IMR-90 (cell line): ENCODE results near the gene GADL1. TPM values are rescaled to one million over a fixed set of nuclear protein-coding genes. Genes with fewer than 3 reads are reported as not detected.

Experiments used
- ATAC-seq: fragments of 200-7000 bp; cut with Tn5 transposase; 2 replicates; pipeline ENCODE4 v1.9.1; 2020; ENCODE audit warnings: low read depth, mild to moderate bottlenecking, moderate library complexity
- BruUV-seq: library from RNA; stranded (reverse); fragments of 400-500 nt; replicated peaks from 2 replicates; lab custom pipeline; 2021; lab: Mats Ljungman, UMichigan
- CTCF ChIA-PET: fragments of 300-600 bp; formaldehyde crosslinking; extraction: SDS; loops from one replicate; lab custom pipeline; 2021; ENCODE audit warnings: antibody characterized with exemption; lab: Yijun Ruan, JAX
- POLR2A ChIA-PET: fragments of 300-600 bp; sonication (Branson Sonifier 250); formaldehyde crosslinking; loops from one replicate; lab custom pipeline; 2022; ENCODE audit warnings: antibody characterized with exemption; ENCODE audit not compliant: unreplicated experiment; lab: Charles Lee
- DNase-seq: peaks from one replicate; pipeline ENCODE4 v3.0.0; 2013
- H2AFZ ChIP-seq: replicated peaks from 2 replicates; pipeline ENCODE3; 2013; ENCODE audit warnings: low read length, mild to moderate bottlenecking; ENCODE audit not compliant: poor library complexity
- H2AK5ac ChIP-seq: 2 replicates; pipeline ENCODE4 v1.6.1; 2013; ENCODE audit warnings: low read depth, low read length, inconsistent platforms
- H2AK9ac ChIP-seq: replicated peaks from 2 replicates; pipeline ENCODE3; 2013; ENCODE audit warnings: mild to moderate bottlenecking, low read depth, low read length, moderate library complexity; ENCODE audit not compliant: poor library complexity
- H2BK120ac ChIP-seq: 2 replicates; pipeline ENCODE4 v1.6.1; 2013; ENCODE audit warnings: low read depth, low read length, inconsistent platforms
- H2BK15ac ChIP-seq: 3 replicates; pipeline ENCODE4 v1.6.1; 2013; ENCODE audit warnings: low read depth, low read length, inconsistent platforms
- H2BK20ac ChIP-seq: 2 replicates; pipeline ENCODE4 v1.6.1; 2013; ENCODE audit warnings: low read depth, mild to moderate bottlenecking, inconsistent platforms, low read length, moderate library complexity
- H2BK5ac ChIP-seq: 2 replicates; pipeline ENCODE4 v1.6.1; 2013; ENCODE audit warnings: mild to moderate bottlenecking, low read depth, low read length, inconsistent platforms; ENCODE audit not compliant: poor library complexity, severe bottlenecking
- H3K14ac ChIP-seq: replicated peaks from 2 replicates; pipeline ENCODE4 v1.6.1; 2013; ENCODE audit warnings: low read depth, low read length, inconsistent platforms
- H3K18ac ChIP-seq: 2 replicates; pipeline ENCODE4 v1.6.1; 2013; ENCODE audit warnings: low read depth, low read length, control low read depth
- H3K23ac ChIP-seq: 2 replicates; pipeline ENCODE4 v1.6.1; 2013; ENCODE audit warnings: low read depth, low read length, inconsistent platforms
- H3K27ac ChIP-seq: 2 replicates; pipeline ENCODE4 v1.5.1; 2013; ENCODE audit warnings: mild to moderate bottlenecking, control low read depth, low read length; ENCODE audit not compliant: insufficient read depth
- H3K27me3 ChIP-seq: 2 replicates; pipeline ENCODE4 v1.6.1; 2013; ENCODE audit warnings: low read length; ENCODE audit not compliant: control insufficient read depth, insufficient read depth
- H3K36me3 ChIP-seq: 2 replicates; pipeline ENCODE4 v1.6.1; 2013; ENCODE audit warnings: low read length, mixed read lengths; ENCODE audit not compliant: control insufficient read depth, insufficient read depth
- H3K4ac ChIP-seq: 2 replicates; pipeline ENCODE4 v1.6.1; 2013; ENCODE audit warnings: low read depth, low read length, inconsistent platforms
- H3K4me1 ChIP-seq: 2 replicates; pipeline ENCODE4 v1.6.1; 2013; ENCODE audit warnings: low read length, mixed read lengths; ENCODE audit not compliant: control insufficient read depth, insufficient read depth
- H3K4me2 ChIP-seq: 2 replicates; pipeline ENCODE4 v1.6.1; 2013; ENCODE audit warnings: low read depth, mild to moderate bottlenecking, control low read depth, low read length, moderate library complexity
- H3K4me3 ChIP-seq: 2 replicates; pipeline ENCODE4 v1.5.1; 2013; ENCODE audit warnings: low read depth, mild to moderate bottlenecking, control low read depth, low read length, moderate library complexity; ENCODE audit not compliant: insufficient read depth
- H3K56ac ChIP-seq: 2 replicates; pipeline ENCODE4 v1.6.1; 2013; ENCODE audit warnings: low read length, inconsistent platforms; ENCODE audit not compliant: insufficient read depth; ENCODE audit errors: extremely low read depth
- H3K79me1 ChIP-seq, 2 experiments: 2 replicates each; pipeline ENCODE4 v1.6.1; 2013; ENCODE audit warnings: low read length in 2 of 2, inconsistent platforms in 1 of 2, low read depth in 1 of 2
- H3K9ac ChIP-seq: 2 replicates; pipeline ENCODE4 v1.6.1; 2013; ENCODE audit warnings: low read depth, low read length, control low read depth
- H3K9me1 ChIP-seq: 2 replicates; pipeline ENCODE4 v1.6.1; 2013; ENCODE audit warnings: low read length, inconsistent platforms; ENCODE audit not compliant: insufficient read depth
- H3K9me3 ChIP-seq: 2 replicates; pipeline ENCODE4 v1.6.1; 2013; ENCODE audit warnings: low read length; ENCODE audit not compliant: control insufficient read depth, insufficient read depth
- H4K20me1 ChIP-seq: 2 replicates; pipeline ENCODE4 v1.6.1; 2013; ENCODE audit warnings: low read length, inconsistent platforms; ENCODE audit not compliant: insufficient read depth
- H4K5ac ChIP-seq: 2 replicates; pipeline ENCODE4 v1.6.1; 2013; ENCODE audit warnings: mild to moderate bottlenecking, low read depth, low read length, control low read depth
- H4K8ac ChIP-seq, 2 experiments: 2 replicates each; pipeline ENCODE4 v1.6.1; 2013; ENCODE audit warnings: low read depth in 2 of 2, low read length in 2 of 2, control low read depth in 1 of 2, inconsistent platforms in 1 of 2
- H4K91ac ChIP-seq: 2 replicates; pipeline ENCODE4 v1.6.1; 2013; ENCODE audit warnings: low read depth, low read length, inconsistent platforms; ENCODE audit not compliant: insufficient read depth
- CEBPB ChIP-seq: IDR thresholded peaks from 2 replicates; pipeline ENCODE4 v1.6.1; 2012; ENCODE audit warnings: low read depth, low read length, improper control_type of control experiment
- CHD1 ChIP-seq: IDR thresholded peaks from 2 replicates; pipeline ENCODE4 v1.6.1; 2012; ENCODE audit warnings: low read depth, low read length, improper control_type of control experiment
- CTCF ChIP-seq: conservative IDR thresholded peaks from 2 replicates; pipeline ENCODE4 v1.5.1; 2012; ENCODE audit warnings: mild to moderate bottlenecking, low read depth, low read length, improper control_type of control experiment
- ELK1 ChIP-seq: fragments of 150-350 bp; IDR thresholded peaks from 2 replicates; pipeline ENCODE4 v1.6.1; 2016; ENCODE audit warnings: low read depth, mild to moderate bottlenecking, low read length, moderate library complexity, borderline replicate concordance
- MAZ ChIP-seq: IDR thresholded peaks from 2 replicates; pipeline ENCODE4 v1.6.1; 2012; ENCODE audit warnings: low read depth, mild to moderate bottlenecking, low read length, improper control_type of control experiment, moderate library complexity, borderline replicate concordance
- MXI1 ChIP-seq: IDR thresholded peaks from 2 replicates; pipeline ENCODE4 v1.6.1; 2012; ENCODE audit warnings: low read depth, mild to moderate bottlenecking, low read length, moderate library complexity, borderline replicate concordance
- NFE2L2 ChIP-seq: fragments of 150-350 bp; IDR thresholded peaks from 2 replicates; pipeline ENCODE4 v1.6.1; 2016; ENCODE audit warnings: low read depth, mild to moderate bottlenecking, low read length
- POLR2A ChIP-seq: IDR thresholded peaks from 2 replicates; pipeline ENCODE4 v1.6.1; 2012; ENCODE audit warnings: mild to moderate bottlenecking, low read depth, low read length
- RAD21 ChIP-seq: IDR thresholded peaks from 2 replicates; pipeline ENCODE4 v1.6.1; 2012; ENCODE audit warnings: low read length, improper control_type of control experiment
- RCOR1 ChIP-seq: IDR thresholded peaks from 2 replicates; pipeline ENCODE4 v1.6.1; 2012; ENCODE audit warnings: mild to moderate bottlenecking, low read length, improper control_type of control experiment; ENCODE audit not compliant: insufficient replicate concordance
- RFX5 ChIP-seq: IDR thresholded peaks from 2 replicates; pipeline ENCODE4 v1.8.0; 2012; ENCODE audit warnings: low read depth, mild to moderate bottlenecking, low read length, moderate library complexity
- SMC3 ChIP-seq: fragments of 150-350 bp; IDR thresholded peaks from 2 replicates; pipeline ENCODE4 v1.6.1; 2016; ENCODE audit warnings: low read depth, mild to moderate bottlenecking, antibody characterized with exemption, low read length, moderate library complexity
- USF2 ChIP-seq: fragments of 150-350 bp; IDR thresholded peaks from 2 replicates; pipeline ENCODE4 v1.6.1; 2017; ENCODE audit warnings: mild to moderate bottlenecking, antibody characterized with exemption, low read length, low read depth
- WGBS, 2 experiments: methylation state at CpG; one replicate each; pipeline versions ENCODE4 v1.1.5 to v1.1.7; 2013; ENCODE audit warnings: missing lambda C conversion rate in 2 of 2; ENCODE audit not compliant: insufficient read length in 1 of 2; ENCODE audit errors: extremely low coverage in 2 of 2; 5-methylcytosine and 5-hydroxymethylcytosine counted together
- dilution Hi-C: fragments of 300-500 bp; cut with HindIII; formaldehyde crosslinking; loops from one replicate; pipeline ENCODE4 v1.14.3; 2018; ENCODE audit warnings: low sequenced_read_pairs; ENCODE audit not compliant: unreplicated experiment
- in situ Hi-C: fragments of 300-500 bp; cut with MboI; formaldehyde crosslinking; loops from 3 replicates; pipeline ENCODE4 v1.14.3; 2019; ENCODE audit warnings: low sequenced_read_pairs, inconsistent platforms, mixed read lengths
- intact Hi-C: fragments of 100-400 bp; cut with micrococcal nuclease; formaldehyde crosslinking; loops from 2 replicates; pipeline ENCODE4 v1.10.0; 2022
- polyA plus RNA-seq, 3 experiments: library from polyadenylated mRNA; depleted of rRNA; stranded (reverse); fragments of >200 nt; gene quantifications; 2 replicates each; pipeline ENCODE4 v1.2.3, GENCODE V29; 2012; ENCODE audit warnings: low replicate concordance in 1 of 3
- total RNA-seq: library from RNA; depleted of rRNA; stranded (reverse); fragments of >200 nt; gene quantifications from 2 replicates; pipeline ENCODE4 v1.2.3, GENCODE V29; 2012

Gene GADL1
- total and polyA plus RNA-seq, 2 of the 4 experiments (the other 2 are of a cell fraction): not detected

DNA sequence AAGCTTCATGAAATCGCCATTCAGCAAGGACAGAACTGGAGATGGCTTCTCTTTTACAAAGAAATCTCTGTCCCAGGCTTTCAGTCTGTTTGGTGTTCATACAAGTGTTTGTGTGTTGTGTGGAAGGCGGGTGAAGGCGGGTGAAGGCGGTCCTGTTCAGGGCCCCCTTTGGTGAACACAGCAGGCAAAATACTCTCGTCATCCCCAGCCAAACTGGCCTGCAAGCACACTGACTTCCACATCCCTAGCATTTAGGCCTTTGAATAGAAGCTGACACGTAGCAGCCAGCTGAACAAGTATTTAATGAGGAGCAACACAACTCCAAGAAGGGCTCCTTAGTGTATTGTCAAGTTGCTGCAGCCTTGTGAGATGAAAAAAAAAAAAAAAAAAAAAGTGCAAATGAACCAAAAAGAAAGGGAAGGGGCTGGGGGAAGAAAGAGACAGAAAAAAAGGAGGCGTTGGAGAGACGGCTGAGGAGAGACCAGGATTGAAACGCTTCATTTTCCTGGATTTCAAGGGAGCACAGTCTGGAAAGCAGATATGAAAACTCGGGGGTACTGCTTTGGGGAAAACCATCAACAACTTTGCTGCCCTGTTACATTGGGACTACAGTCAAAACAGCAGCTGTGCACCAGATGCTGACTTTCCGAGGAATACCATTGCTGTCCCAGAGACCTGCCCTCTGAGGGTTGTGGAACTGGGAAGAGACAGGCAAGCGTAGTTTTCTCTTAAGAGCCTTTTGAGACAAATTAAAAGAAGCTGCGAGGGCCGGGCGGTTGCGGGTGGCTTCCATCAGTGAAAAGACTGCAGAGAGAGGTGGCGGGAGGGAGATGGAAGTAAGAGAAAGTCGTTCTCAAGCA, 213.4 kb downstream of the GADL1 start:
- DNase-seq (peak; percentile 68), ATAC-seq (peak; percentile 63)
- H3K4me1 ChIP-seq: peaks cover 19% of the 10 kb centered on the region
- TF ChIP-seq CEBPB (no peak), RFX5 (no peak), USF2 (no peak), SMC3 (no peak), MAZ (no peak), RAD21 (no peak), MXI1 (no peak), ELK1 (no peak), NFE2L2 (no peak), CTCF (no peak), CHD1 (no peak), POLR2A (no peak), RCOR1 (no peak)

More for the DNA sequence above, 213.4 kb downstream of the GADL1 start:
- Histone ChIP-seq H4K91ac (peak overlapping the region; percentile 20; the same call in 1 of the 2 replicates), H3K9ac (no peak overlapping the region), H2AK9ac (peak overlapping the region; percentile 57), H3K9me3 (no peaks in the 10 kb centered on the region), H3K27me3 (no peaks in the 10 kb centered on the region), H3K27ac (peak overlapping the region; percentile 18; the same call in 1 of the 2 replicates), H3K14ac (peak overlapping the region; percentile 51), H3K4me2 (peak overlapping the region; percentile 13; the same call in 1 of the 2 replicates), H4K8ac (peak overlapping the region in 1 of 2 experiments; percentile 22; a peak in 2 of 4 replicates), H2BK120ac (peak overlapping the region; percentile 30), H3K36me3 (peaks cover 22% of the 10 kb centered on the region), H2BK20ac (peak overlapping the region; percentile 61), H3K56ac (no peak overlapping the region), H3K79me1 (peaks cover 27 to 72% of the 10 kb centered on the region in 2 experiments), H2BK15ac (peak overlapping the region; percentile 45; the same call in 2 of the 3 replicates), H2AFZ (no peak overlapping the region), H2BK5ac (no peak overlapping the region), H3K4ac (peak overlapping the region; percentile 27), H4K20me1 (no peaks in the 10 kb centered on the region), H2AK5ac (peak overlapping the region; percentile 33; the same call in 1 of the 2 replicates), H3K9me1 (peaks cover 9% of the 10 kb centered on the region; the same call in 1 of the 2 replicates), H4K5ac (peak overlapping the region; percentile 43), H3K18ac (peak overlapping the region; percentile 56), H3K4me3 (no peak overlapping the region), H3K23ac (peak overlapping the region; percentile 72; the same call in 1 of the 2 replicates)
- 68% methylated on average over 10 of the region's 18 CpGs; no CpG with 5 or more reads in 1 of the 2 experiments for WGBS, 2 experiments
- CTCF ChIA-PET: interaction anchor here (1.2 kb wide), 1 partner anchor 10 kb away, joined by 3 read pairs; no protein-coding TSS in a partner anchor
- in situ Hi-C loops (no loop called here), dilution Hi-C loops (no loop called here), intact Hi-C loops (loop anchor here (2.0 to 5.0 kb wide), 2 partner anchors 74 to 169 kb away; partner anchors contain the start of gene TGFBR2)
- no TSS peak for BruUV-seq
- POLR2A ChIA-PET: no interaction called here
